ENCODE results near the gene COL25A1.

GRCh38 chr4:108831886-108832285 lies 470.6 kb downstream of the COL25A1 start:
- TF ChIP-seq, protein P1, sequence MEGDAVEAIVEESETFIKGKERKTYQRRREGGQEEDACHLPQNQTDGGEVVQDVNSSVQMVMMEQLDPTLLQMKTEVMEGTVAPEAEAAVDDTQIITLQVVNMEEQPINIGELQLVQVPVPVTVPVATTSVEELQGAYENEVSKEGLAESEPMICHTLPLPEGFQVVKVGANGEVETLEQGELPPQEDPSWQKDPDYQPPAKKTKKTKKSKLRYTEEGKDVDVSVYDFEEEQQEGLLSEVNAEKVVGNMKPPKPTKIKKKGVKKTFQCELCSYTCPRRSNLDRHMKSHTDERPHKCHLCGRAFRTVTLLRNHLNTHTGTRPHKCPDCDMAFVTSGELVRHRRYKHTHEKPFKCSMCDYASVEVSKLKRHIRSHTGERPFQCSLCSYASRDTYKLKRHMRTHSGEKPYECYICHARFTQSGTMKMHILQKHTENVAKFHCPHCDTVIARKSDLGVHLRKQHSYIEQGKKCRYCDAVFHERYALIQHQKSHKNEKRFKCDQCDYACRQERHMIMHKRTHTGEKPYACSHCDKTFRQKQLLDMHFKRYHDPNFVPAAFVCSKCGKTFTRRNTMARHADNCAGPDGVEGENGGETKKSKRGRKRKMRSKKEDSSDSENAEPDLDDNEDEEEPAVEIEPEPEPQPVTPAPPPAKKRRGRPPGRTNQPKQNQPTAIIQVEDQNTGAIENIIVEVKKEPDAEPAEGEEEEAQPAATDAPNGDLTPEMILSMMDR (IDR thresholded peaks at IDR 0.05), result no peak
- no peak for TF ChIP-seq POLR2A (IDR thresholded peaks at IDR 0.05)
